Esophagus muscularis mucosa (tissue), 4 donors: Measurements from ENCODE around the gene SLC9A4.
"Not testable (repeated sequence)": the region's sequence is repeated elsewhere in the genome, so short reads cannot be mapped to it uniquely, and the experiment has no call there.

ENCODE experiments used
- CTCF ChIP-seq, 3 experiments: fragments of 200-600 bp in 2 of 3; fragments of 450-650 bp in 1 of 3; sonication (generic) in 2 of 3; IDR thresholded peaks; one replicate each; pipeline ENCODE4 v1.5.1; 2017 to 2019; ENCODE audit warnings: antibody characterized with exemption in 3 of 3, mild to moderate bottlenecking in 2 of 3, moderate library complexity in 1 of 3
- EP300 ChIP-seq: sonication (generic); formaldehyde crosslinking; IDR thresholded peaks from one replicate; pipeline ENCODE4 v1.6.1; 2017; ENCODE audit warnings: antibody characterized with exemption
- POLR2A ChIP-seq: fragments of 450-650 bp; IDR thresholded peaks from one replicate; pipeline ENCODE4 v1.6.1; 2017; ENCODE audit warnings: antibody characterized with exemption, moderate library complexity, mild to moderate bottlenecking, low read depth
- POLR2AphosphoS5 ChIP-seq, 2 donors: sonication (generic); formaldehyde crosslinking; IDR thresholded peaks; one replicate each; pipeline ENCODE4 v1.6.1; 2017; ENCODE audit warnings: antibody characterized with exemption in 2 of 2

- not testable (repeated sequence) for TF ChIP-seq POLR2AphosphoS5 (IDR thresholded peaks at IDR 0.05); CTCF (IDR thresholded peaks at IDR 0.05); POLR2A; EP300
These were observed 89.5 kb downstream of the SLC9A4 start for GRCh38 chr2:102562542-102562941.
